OCI-LY3 (cell line): ENCODE measurements around the gene GSG1L.

Source experiments
- EZH2phosphoT487 ChIP-seq: fragments of 200-600 bp; shearing (Covaris generic); IDR thresholded peaks from 2 replicates; pipeline ENCODE4 v1.6.1; 2018; ENCODE audit warnings: antibody characterized with exemption, mixed run types, low read depth
- TF ChIP-seq, protein P1 (sequence below): fragments of 200-600, 300-600 bp; sonication (generic); IDR thresholded peaks from 2 replicates; pipeline ENCODE4 v1.5.1; 2014; ENCODE audit warnings: antibody characterized with exemption, low read length, low read depth

GRCh38 chr16:27929818-27930217 lies 133.7 kb downstream of the GSG1L start:
- TF ChIP-seq, protein P1, sequence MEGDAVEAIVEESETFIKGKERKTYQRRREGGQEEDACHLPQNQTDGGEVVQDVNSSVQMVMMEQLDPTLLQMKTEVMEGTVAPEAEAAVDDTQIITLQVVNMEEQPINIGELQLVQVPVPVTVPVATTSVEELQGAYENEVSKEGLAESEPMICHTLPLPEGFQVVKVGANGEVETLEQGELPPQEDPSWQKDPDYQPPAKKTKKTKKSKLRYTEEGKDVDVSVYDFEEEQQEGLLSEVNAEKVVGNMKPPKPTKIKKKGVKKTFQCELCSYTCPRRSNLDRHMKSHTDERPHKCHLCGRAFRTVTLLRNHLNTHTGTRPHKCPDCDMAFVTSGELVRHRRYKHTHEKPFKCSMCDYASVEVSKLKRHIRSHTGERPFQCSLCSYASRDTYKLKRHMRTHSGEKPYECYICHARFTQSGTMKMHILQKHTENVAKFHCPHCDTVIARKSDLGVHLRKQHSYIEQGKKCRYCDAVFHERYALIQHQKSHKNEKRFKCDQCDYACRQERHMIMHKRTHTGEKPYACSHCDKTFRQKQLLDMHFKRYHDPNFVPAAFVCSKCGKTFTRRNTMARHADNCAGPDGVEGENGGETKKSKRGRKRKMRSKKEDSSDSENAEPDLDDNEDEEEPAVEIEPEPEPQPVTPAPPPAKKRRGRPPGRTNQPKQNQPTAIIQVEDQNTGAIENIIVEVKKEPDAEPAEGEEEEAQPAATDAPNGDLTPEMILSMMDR, result no peak
- TF ChIP-seq EZH2phosphoT487, result no peak
